Measurements from ENCODE around the gene TEX51. TPM values are rescaled to one million over a fixed set of nuclear protein-coding genes. Genes with fewer than 3 reads are reported as not detected.

Gene TEX51
- total and polyA plus RNA-seq, 2 of the 4 experiments (the other 2 are of a cell fraction): not detected

- dilution Hi-C loops (cut with HindIII; ENCODE audit: low sequenced_read_pairs, unreplicated experiment): no loop called here
- in situ Hi-C loops (cut with MboI; ENCODE audit: low sequenced_read_pairs): no loop called here
- no CpG with 5 or more reads among the region's 5 CpGs for WGBS, 2 experiments (ENCODE audit: extremely low coverage in 2 of 2, insufficient read length in 1 of 2)
- Histone ChIP-seq H3K4ac (ENCODE audit: low read depth, low read length) (no peak overlapping the region), H2BK15ac (ENCODE audit: low read depth, low read length) (no peak overlapping the region), H3K27me3 (ENCODE audit: control insufficient read depth, insufficient read depth, low read length) (no peaks in the 10 kb centered on the region; the same call in 1 of the 2 replicates), H4K20me1 (ENCODE audit: insufficient read depth, low read length) (no peaks in the 10 kb centered on the region), H3K4me1 (ENCODE audit: control insufficient read depth, insufficient read depth, low read length) (no peaks in the 10 kb centered on the region), H3K4me2 (ENCODE audit: low read depth, low read length) (no peak overlapping the region), H3K23ac (ENCODE audit: low read depth, low read length) (no peak overlapping the region), H3K14ac (replicated peaks; ENCODE audit: low read depth, low read length) (no peak overlapping the region), H4K8ac (ENCODE audit: low read depth in 2 of 2, low read length in 2 of 2) (no peak overlapping the region), H3K4me3 (ENCODE audit: insufficient read depth, low read depth, low read length) (no peak overlapping the region), H3K9ac (ENCODE audit: low read depth, low read length) (no peak overlapping the region), H3K79me1 (ENCODE audit: low read depth in 1 of 2, low read length in 2 of 2) (no peaks in the 10 kb centered on the region), H3K56ac (ENCODE audit: extremely low read depth, insufficient read depth, low read length) (no peak overlapping the region), H2BK5ac (ENCODE audit: low read depth, low read length, poor library complexity, severe bottlenecking) (no peak overlapping the region), H2AK5ac (ENCODE audit: low read depth, low read length) (no peak overlapping the region), H2BK120ac (ENCODE audit: low read depth, low read length) (no peak overlapping the region), H3K9me1 (ENCODE audit: insufficient read depth, low read length) (0 out of 2 replicates have a peak, but pooled peaks cover 4% of the 10 kb centered on the region), H2AFZ (replicated peaks; ENCODE audit: low read length, poor library complexity) (no peak overlapping the region), H3K9me3 (ENCODE audit: control insufficient read depth, insufficient read depth, low read length) (no peaks in the 10 kb centered on the region), H2AK9ac (replicated peaks; ENCODE audit: low read depth, low read length, poor library complexity) (no peak overlapping the region), H2BK20ac (ENCODE audit: low read depth, low read length) (no peak overlapping the region), H3K18ac (ENCODE audit: low read depth, low read length) (no peak overlapping the region), H4K91ac (ENCODE audit: insufficient read depth, low read depth, low read length) (no peak overlapping the region), H4K5ac (ENCODE audit: low read depth, low read length) (no peak overlapping the region), H3K27ac (ENCODE audit: insufficient read depth, low read length) (no peak overlapping the region), H3K36me3 (ENCODE audit: control insufficient read depth, insufficient read depth, low read length) (no peaks in the 10 kb centered on the region)
- BruUV-seq (replicated peaks): no TSS peak
- DNase-seq (no peak), ATAC-seq (ENCODE audit: low read depth) (no peak)
- ChIA-PET CTCF (no interaction called here), POLR2A (ENCODE audit: unreplicated experiment) (no interaction called here)
- intact Hi-C loops (cut with micrococcal nuclease): no loop called here
- TF ChIP-seq NFE2L2 (IDR thresholded peaks at IDR 0.05; ENCODE audit: low read depth, low read length) (no peak), BHLHE40 (IDR thresholded peaks at IDR 0.05; ENCODE audit: low read depth, low read length) (no peak)
- TF ChIP-seq, protein P1, sequence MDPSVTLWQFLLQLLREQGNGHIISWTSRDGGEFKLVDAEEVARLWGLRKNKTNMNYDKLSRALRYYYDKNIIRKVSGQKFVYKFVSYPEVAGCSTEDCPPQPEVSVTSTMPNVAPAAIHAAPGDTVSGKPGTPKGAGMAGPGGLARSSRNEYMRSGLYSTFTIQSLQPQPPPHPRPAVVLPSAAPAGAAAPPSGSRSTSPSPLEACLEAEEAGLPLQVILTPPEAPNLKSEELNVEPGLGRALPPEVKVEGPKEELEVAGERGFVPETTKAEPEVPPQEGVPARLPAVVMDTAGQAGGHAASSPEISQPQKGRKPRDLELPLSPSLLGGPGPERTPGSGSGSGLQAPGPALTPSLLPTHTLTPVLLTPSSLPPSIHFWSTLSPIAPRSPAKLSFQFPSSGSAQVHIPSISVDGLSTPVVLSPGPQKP (IDR thresholded peaks at IDR 0.05; ENCODE audit: borderline replicate concordance, low read depth, low read length): no peak
These were observed 21.6 kb upstream of the TEX51 start for GRCh38 chr2:126877041-126877440.

Measured in IMR-90 (cell line).